Common myeloid progenitor, CD34-positive (primary cell): ENCODE results near the gene TCTA.

Experiments used
- CTCF ChIA-PET: fragments of 350-600 bp; sonication (Branson Sonifier 250); formaldehyde crosslinking; loops from one replicate; lab custom pipeline; 2021; ENCODE audit warnings: antibody characterized with exemption; lab: Charles Lee
- POLR2A ChIA-PET: fragments of 350-600 bp; sonication (Branson Sonifier 250); formaldehyde crosslinking; loops from one replicate; lab custom pipeline; 2021; ENCODE audit warnings: antibody characterized with exemption; lab: Charles Lee
- DNase-seq, 3 donors: peaks; one replicate each; pipeline versions ENCODE4 v3.0.0 to v3.0.0-alpha.2; 2013
- H3K27ac ChIP-seq, 2 experiments: 1 replicate in 1 of 2; 2 replicates in 1 of 2; pipeline ENCODE4 v1.7.0; 2013; ENCODE audit warnings: inconsistent platforms in 2 of 2, low read length in 2 of 2, mild to moderate bottlenecking in 2 of 2, low read depth in 1 of 2, moderate library complexity in 1 of 2; ENCODE audit not compliant: severe bottlenecking in 2 of 2, insufficient read depth in 1 of 2, poor library complexity in 1 of 2
- H3K27me3 ChIP-seq, 5 experiments: replicated peaks in 2 of 5; 1 replicate in 3 of 5; 2 replicates in 2 of 5; pipeline versions ENCODE4 v1.6.1 to v1.7.0; 2013; ENCODE audit warnings: low read length in 4 of 5, mild to moderate bottlenecking in 2 of 5, moderate library complexity in 2 of 5, inconsistent platforms in 1 of 5; ENCODE audit not compliant: insufficient read depth in 5 of 5, control insufficient read depth in 4 of 5
- H3K36me3 ChIP-seq, 4 experiments: 1 replicate in 2 of 4; 2 replicates in 2 of 4; pipeline versions ENCODE4 v1.6.1 to v1.7.0; 2013; ENCODE audit warnings: low read length in 3 of 4, control low read depth in 1 of 4, mild to moderate bottlenecking in 1 of 4; ENCODE audit not compliant: control insufficient read depth in 4 of 4, insufficient read depth in 4 of 4
- H3K4me1 ChIP-seq, 4 experiments: 1 replicate in 3 of 4; 2 replicates in 1 of 4; pipeline versions ENCODE4 v1.6.1 to v1.7.1; 2013; ENCODE audit warnings: low read length in 3 of 4, mild to moderate bottlenecking in 3 of 4, control low read depth in 1 of 4, inconsistent platforms in 1 of 4, moderate library complexity in 1 of 4; ENCODE audit not compliant: control insufficient read depth in 4 of 4, insufficient read depth in 4 of 4; ENCODE audit errors: control extremely low read depth in 1 of 4
- H3K4me3 ChIP-seq, 7 experiments: 1 replicate in 4 of 7; 2 replicates in 3 of 7; pipeline versions ENCODE4 v1.5.1 to v1.7.0; 2013; ENCODE audit warnings: mild to moderate bottlenecking in 7 of 7, low read length in 6 of 7, moderate library complexity in 6 of 7, inconsistent platforms in 2 of 7, low read depth in 2 of 7, control low read depth in 1 of 7; ENCODE audit not compliant: insufficient read depth in 4 of 7, control insufficient read depth in 1 of 7; ENCODE audit errors: extremely low read depth in 1 of 7
- H3K9me3 ChIP-seq, 5 experiments: 1 replicate in 4 of 5; 2 replicates in 1 of 5; pipeline versions ENCODE4 v1.6.1 to v1.7.1; 2013; ENCODE audit warnings: low read length in 4 of 5, mild to moderate bottlenecking in 2 of 5, inconsistent platforms in 1 of 5, low read depth in 1 of 5, moderate library complexity in 1 of 5; ENCODE audit not compliant: control insufficient read depth in 4 of 5, insufficient read depth in 2 of 5; ENCODE audit errors: control extremely low read depth in 1 of 5
- WGBS: methylation state at CpG from one replicate; pipeline ENCODE4 v1.1.5; 2013; ENCODE audit not compliant: insufficient coverage; 5-methylcytosine and 5-hydroxymethylcytosine counted together

Gene TCTA

GRCh38 chr3:49422379-49423248 lies 10.4 kb downstream of the TCTA start, which contains the start of gene AMT:
Gene AMT (minus strand): TSS chr3:49422473. CDS start chr3:49422450, 23 bp downstream.
- Histone ChIP-seq H3K4me1 (peaks cover 0 to 36% (median 17%) of the 10 kb centered on the region in 4 experiments), H3K27ac (no peak within 1 kb of the TSS), H3K36me3 (peaks cover 0 to 35% (median 15%) of the 10 kb centered on the region in 4 experiments), H3K27me3 (no peaks in the 10 kb centered on the region), H3K4me3 (peak within 1 kb of the TSS in 6 of 7 experiments; percentile 16 to 77 (median 62)), H3K9me3 (no peaks in the 10 kb centered on the region)
- DNase-seq = peak in 2 of 3 donors; percentile 50 to 58
- POLR2A ChIA-PET = no interaction called here
- CTCF ChIA-PET = interaction anchor here (0.9 to 2.2 kb wide), 3 partner anchors 10 to 82 kb away, joined by 3 to 8 read pairs (median 4); partner anchors contain the start of genes GPX1 and USP4
- 29% methylated on average over 14 of the region's 25 CpGs for WGBS

GRCh38 chr3:49424816-49425215 lies 12.6 kb downstream of the TCTA start:
- ChIA-PET CTCF (no interaction called here), POLR2A (no interaction called here)
- DNase-seq = no peak
- 100% methylated on average over 6 of the region's 6 CpGs for WGBS
- Histone ChIP-seq H3K4me3 (no peak overlapping the region), H3K36me3 (peaks cover 0 to 21% (median 14%) of the 10 kb centered on the region in 4 experiments), H3K4me1 (peaks cover 2 to 39% (median 21%) of the 10 kb centered on the region in 4 experiments), H3K27ac (no peak overlapping the region), H3K27me3 (no peaks in the 10 kb centered on the region), H3K9me3 (no peaks in the 10 kb centered on the region)

GRCh38 chr3:49427586-49427985 lies 15.4 kb downstream of the TCTA start:
- Histone ChIP-seq H3K4me1 (peaks cover 2 to 27% (median 15%) of the 10 kb centered on the region in 4 experiments), H3K27ac (no peak overlapping the region), H3K27me3 (no peaks in the 10 kb centered on the region), H3K9me3 (no peaks in the 10 kb centered on the region), H3K36me3 (peaks cover 0 to 21% (median 12%) of the 10 kb centered on the region in 4 experiments), H3K4me3 (no peak overlapping the region)
- WGBS = no CpG with 5 or more reads among the region's 2 CpGs
- no peak for DNase-seq
- POLR2A ChIA-PET = interaction anchor here (0.7 to 1.2 kb wide), 2 partner anchors 9 to 12 kb away, joined by 7 to 14 read pairs; no protein-coding TSS in a partner anchor
- CTCF ChIA-PET = interaction anchor here (1.1 to 2.2 kb wide), 2 partner anchors 11 to 88 kb away, joined by 3 to 8 read pairs; partner anchors contain the start of gene USP4

GRCh38 chr3:49428752-49429080 lies 16.5 kb downstream of the TCTA start:
- H3K27ac ChIP-seq = peak overlapping the region in 1 of 2 experiments; percentile 91
- ChIA-PET POLR2A (interaction anchor here (0.6 to 1.4 kb wide), 4 partner anchors 15 to 89 kb away, joined by 5 to 12 read pairs (median 6); partner anchors contain the start of genes RHOA, TCTA and USP4), CTCF (interaction anchor here (0.6 to 1.3 kb wide), 5 partner anchors 11 to 253 kb away, joined by 3 to 5 read pairs (median 4); partner anchors contain the start of gene USP4)
- H3K36me3 ChIP-seq = peaks cover 0 to 21% (median 12%) of the 10 kb centered on the region in 4 experiments
- H3K4me1 ChIP-seq = peaks cover 2 to 19% (median 12%) of the 10 kb centered on the region in 4 experiments
- peak in 1 of 3 donors; percentile 41 for DNase-seq
- peak overlapping the region; percentile 58 to 95 (median 83) for H3K4me3 ChIP-seq
- H3K9me3 ChIP-seq = no peaks in the 10 kb centered on the region
- 3% methylated on average over 9 of the region's 9 CpGs for WGBS
- no peaks in the 10 kb centered on the region for H3K27me3 ChIP-seq

- ChIA-PET POLR2A (no interaction called here), CTCF (no interaction called here)
- Histone ChIP-seq H3K27me3 (no peaks in the 10 kb centered on the region), H3K4me1 (peaks cover 0 to 5% (median 2%) of the 10 kb centered on the region in 4 experiments), H3K4me3 (no peak overlapping the region), H3K36me3 (no peaks in the 10 kb centered on the region), H3K27ac (no peak overlapping the region), H3K9me3 (no peaks in the 10 kb centered on the region)
- WGBS = 100% methylated on average over 3 of the region's 5 CpGs
- DNase-seq = no peak
Observed at GRCh38 chr3:49434731-49435130, 22.5 kb downstream of the TCTA start.

- ChIA-PET CTCF (interaction anchor here (0.7 to 2.9 kb wide), 4 partner anchors 29 to 125 kb away, joined by 3 to 13 read pairs (median 4); no protein-coding TSS in a partner anchor), POLR2A (no interaction called here)
- H3K36me3 ChIP-seq = no peaks in the 10 kb centered on the region
- H3K9me3 ChIP-seq = no peaks in the 10 kb centered on the region
- no peak for DNase-seq
- 100% methylated on average over 4 of the region's 5 CpGs for WGBS
- H3K4me3 ChIP-seq = no peak overlapping the region
- H3K27ac ChIP-seq = no peak overlapping the region
- H3K4me1 ChIP-seq = peaks cover 3 to 14% (median 13%) of the 10 kb centered on the region in 4 experiments
- no peaks in the 10 kb centered on the region for H3K27me3 ChIP-seq
Observed at GRCh38 chr3:49445391-49445790, 33.2 kb downstream of the TCTA start.
